Activated CD8-positive, alpha-beta T cell treated with anti-CD3 and anti-CD28 coated beads, Interleukin-2, amount 10 ng/mL, durations not matched to agents 7 days and 5 days (primary cell): Measurements from ENCODE around the gene MOV10. TPM values are rescaled to one million over a fixed set of nuclear protein-coding genes. Genes with fewer than 3 reads are reported as not detected.

Source experiments
- ATAC-seq: fragments of 150-1000 bp; cut with Tn5 transposase; one replicate; pipeline ENCODE4 v1.10.0; 2021; ENCODE audit warnings: moderate library complexity
- CTCF ChIA-PET: fragments of 350-600 bp; sonication (Branson Sonifier 250); formaldehyde crosslinking; loops from one replicate; lab custom pipeline; 2021; ENCODE audit warnings: antibody characterized with exemption; lab: Charles Lee
- POLR2A ChIA-PET: fragments of 350-600 bp; sonication (Branson Sonifier 250); formaldehyde crosslinking; loops from one replicate; lab custom pipeline; 2021; ENCODE audit warnings: antibody characterized with exemption; lab: Charles Lee
- DNase-seq: peaks from one replicate; pipeline ENCODE4 v3.0.0-alpha.2; 2020
- H3K27ac Mint-ChIP-seq: one replicate; pipeline ENCODE4 v1.8.0; 2021; ENCODE audit warnings: mild to moderate bottlenecking, mixed read lengths
- H3K27me3 Mint-ChIP-seq: one replicate; pipeline ENCODE4 v1.8.0; 2021; ENCODE audit warnings: low read depth, mixed read lengths
- H3K36me3 Mint-ChIP-seq: one replicate; pipeline ENCODE4 v1.8.0; 2021; ENCODE audit warnings: low read depth, mixed read lengths
- H3K4me1 Mint-ChIP-seq: one replicate; pipeline ENCODE4 v1.8.0; 2021; ENCODE audit warnings: low read depth, mixed read lengths
- H3K4me3 Mint-ChIP-seq: one replicate; pipeline ENCODE4 v1.8.0; 2021; ENCODE audit warnings: mild to moderate bottlenecking, mixed read lengths
- H3K9me3 Mint-ChIP-seq: one replicate; pipeline ENCODE4 v1.8.0; 2022; ENCODE audit warnings: mixed read lengths; ENCODE audit not compliant: insufficient read depth
- total RNA-seq, 2 experiments: library from RNA; stranded (reverse); gene quantifications; one replicate each; pipeline ENCODE4 v1.2.3, GENCODE V29; 2021

The MOV10 gene
- total RNA-seq, 2 experiments from 2014 or later: 120 TPM

GRCh38 chr1:112707221-112708001, 33.0 kb downstream of the MOV10 start:
- Mint-ChIP-seq H3K4me1 (peaks cover 41% of the 10 kb centered on the region), H3K9me3 (no peaks in the 10 kb centered on the region), H3K4me3 (peak overlapping the region; percentile 72), H3K36me3 (peaks cover 15% of the 10 kb centered on the region), H3K27ac (peak overlapping the region; percentile 30), H3K27me3 (peaks cover 28% of the 10 kb centered on the region)
- CTCF ChIA-PET: interaction anchor here (0.8 to 5.5 kb wide), 16 partner anchors 10 to 366 kb away, joined by 3 to 49 read pairs (median 4); partner anchors contain the start of genes LRIG2 and MOV10
- ATAC-seq (peak; percentile 71), DNase-seq (peak; percentile 72)
- POLR2A ChIA-PET: interaction anchor here (0.6 to 1.4 kb wide), 3 partner anchors 33 to 205 kb away, joined by 4 to 6 read pairs (median 4); partner anchors contain the start of gene MOV10

GRCh38 chr1:112708002-112708448, 33.6 kb downstream of the MOV10 start:
- H3K27ac Mint-ChIP-seq: no peak overlapping the region
- CTCF ChIA-PET: interaction anchor here (0.8 to 5.5 kb wide), 18 partner anchors 9 to 365 kb away, joined by 3 to 49 read pairs (median 4); partner anchors contain the start of genes LRIG2 and MOV10

GRCh38 chr1:112708489-112708888, 34.0 kb downstream of the MOV10 start:
- Mint-ChIP-seq H3K36me3 (peaks cover 5% of the 10 kb centered on the region), H3K4me1 (peaks cover 32% of the 10 kb centered on the region), H3K27me3 (peaks cover 38% of the 10 kb centered on the region), H3K9me3 (no peaks in the 10 kb centered on the region), H3K4me3 (no peak overlapping the region), H3K27ac (no peak overlapping the region)
- CTCF ChIA-PET: interaction anchor here (0.8 to 5.5 kb wide), 18 partner anchors 9 to 364 kb away, joined by 3 to 49 read pairs (median 4); partner anchors contain the start of genes LRIG2 and MOV10
- no peak for DNase-seq
- ATAC-seq: no peak
- POLR2A ChIA-PET: interaction anchor here (1.2 to 1.4 kb wide), 2 partner anchors 34 to 207 kb away, joined by 4 to 6 read pairs; partner anchors contain the start of gene MOV10

More at GRCh38 chr1:112708002-112708448, 33.6 kb downstream of the MOV10 start:
- peaks cover 9% of the 10 kb centered on the region for H3K36me3 Mint-ChIP-seq
- H3K27me3 Mint-ChIP-seq: peaks cover 33% of the 10 kb centered on the region
- ATAC-seq: no peak
- H3K4me1 Mint-ChIP-seq: peaks cover 35% of the 10 kb centered on the region
- no peak for DNase-seq
- POLR2A ChIA-PET: interaction anchor here (1.2 to 1.4 kb wide), 2 partner anchors 33 to 206 kb away, joined by 4 to 6 read pairs; partner anchors contain the start of gene MOV10
- no peaks in the 10 kb centered on the region for H3K9me3 Mint-ChIP-seq
- H3K4me3 Mint-ChIP-seq: peak overlapping the region; percentile 72

GRCh38 chr1:112710159-112710558, 35.7 kb downstream of the MOV10 start:
- Mint-ChIP-seq H3K9me3 (no peaks in the 10 kb centered on the region), H3K27me3 (peaks cover 47% of the 10 kb centered on the region), H3K36me3 (no peaks in the 10 kb centered on the region), H3K4me3 (no peak overlapping the region), H3K4me1 (peaks cover 25% of the 10 kb centered on the region), H3K27ac (no peak overlapping the region)
- ChIA-PET POLR2A (no interaction called here), CTCF (interaction anchor here (0.9 to 5.5 kb wide), 4 partner anchors 94 to 320 kb away, joined by 3 to 49 read pairs (median 6); no protein-coding TSS in a partner anchor)
- DNase-seq: no peak
- no peak for ATAC-seq

- no peak for ATAC-seq
- H3K4me1 Mint-ChIP-seq: peaks cover 23% of the 10 kb centered on the region
- H3K4me3 Mint-ChIP-seq: no peak overlapping the region
- CTCF ChIA-PET: interaction anchor here (0.9 to 5.5 kb wide), 4 partner anchors 93 to 320 kb away, joined by 3 to 49 read pairs (median 6); no protein-coding TSS in a partner anchor
- no peaks in the 10 kb centered on the region for H3K9me3 Mint-ChIP-seq
- POLR2A ChIA-PET: no interaction called here
- H3K27ac Mint-ChIP-seq: no peak overlapping the region
- DNase-seq: no peak
- peaks cover 47% of the 10 kb centered on the region for H3K27me3 Mint-ChIP-seq
- H3K36me3 Mint-ChIP-seq: no peaks in the 10 kb centered on the region
Measured at GRCh38 chr1:112710586-112710985, 36.1 kb downstream of the MOV10 start.

- Mint-ChIP-seq H3K4me1 (peaks cover 24% of the 10 kb centered on the region), H3K36me3 (no peaks in the 10 kb centered on the region), H3K27ac (no peak overlapping the region), H3K9me3 (no peaks in the 10 kb centered on the region), H3K27me3 (peaks cover 47% of the 10 kb centered on the region), H3K4me3 (no peak overlapping the region)
- no peak for DNase-seq
- ChIA-PET POLR2A (no interaction called here), CTCF (interaction anchor here (1.6 to 5.5 kb wide), 3 partner anchors 93 to 320 kb away, joined by 5 to 49 read pairs (median 8); no protein-coding TSS in a partner anchor)
- no peak for ATAC-seq
Measured at GRCh38 chr1:112711041-112711440, 36.6 kb downstream of the MOV10 start.

GRCh38 chr1:112711670-112712069, 37.2 kb downstream of the MOV10 start:
- no peaks in the 10 kb centered on the region for H3K36me3 Mint-ChIP-seq
- peaks cover 47% of the 10 kb centered on the region for H3K27me3 Mint-ChIP-seq
- POLR2A ChIA-PET: no interaction called here
- no peak overlapping the region for H3K27ac Mint-ChIP-seq
- CTCF ChIA-PET: interaction anchor here (1.6 to 5.5 kb wide), 3 partner anchors 92 to 321 kb away, joined by 5 to 49 read pairs (median 8); no protein-coding TSS in a partner anchor
- no peak for ATAC-seq
- DNase-seq: no peak
- H3K4me3 Mint-ChIP-seq: no peak overlapping the region
- no peaks in the 10 kb centered on the region for H3K9me3 Mint-ChIP-seq
- H3K4me1 Mint-ChIP-seq: peaks cover 24% of the 10 kb centered on the region

- Mint-ChIP-seq H3K27me3 (peaks cover 47% of the 10 kb centered on the region), H3K9me3 (no peaks in the 10 kb centered on the region), H3K36me3 (no peaks in the 10 kb centered on the region), H3K4me1 (peaks cover 24% of the 10 kb centered on the region), H3K4me3 (no peak overlapping the region), H3K27ac (no peak overlapping the region)
- CTCF ChIA-PET: interaction anchor here (2.2 kb wide), 1 partner anchor 210 kb away, joined by 8 read pairs; no protein-coding TSS in a partner anchor
- POLR2A ChIA-PET: no interaction called here
- no peak for ATAC-seq
- DNase-seq: no peak
Measured at GRCh38 chr1:112712191-112712590, 37.7 kb downstream of the MOV10 start.

- Mint-ChIP-seq H3K27ac (no peak overlapping the region), H3K36me3 (no peaks in the 10 kb centered on the region), H3K4me3 (no peak overlapping the region), H3K4me1 (peaks cover 26% of the 10 kb centered on the region), H3K9me3 (no peaks in the 10 kb centered on the region), H3K27me3 (peaks cover 43% of the 10 kb centered on the region)
- ChIA-PET POLR2A (no interaction called here), CTCF (interaction anchor here (1.4 kb wide), 1 partner anchor 9 kb away, joined by 3 read pairs; no protein-coding TSS in a partner anchor)
- DNase-seq: no peak
- ATAC-seq: no peak
Measured at GRCh38 chr1:112712701-112713128, 38.3 kb downstream of the MOV10 start.

GRCh38 chr1:112713466-112714312, 39.2 kb downstream of the MOV10 start:
- no peaks in the 10 kb centered on the region for H3K9me3 Mint-ChIP-seq
- DNase-seq (no peak), ATAC-seq (no peak)
- H3K27me3 Mint-ChIP-seq: peaks cover 36% of the 10 kb centered on the region
- H3K27ac Mint-ChIP-seq: no peak overlapping the region
- CTCF ChIA-PET: interaction anchor here (1.4 to 9.8 kb wide), 6 partner anchors 8 to 323 kb away, joined by 3 to 173 read pairs (median 22); partner anchors contain the start of gene MOV10
- no peaks in the 10 kb centered on the region for H3K36me3 Mint-ChIP-seq
- peaks cover 28% of the 10 kb centered on the region for H3K4me1 Mint-ChIP-seq
- POLR2A ChIA-PET: interaction anchor here (0.7 to 2.7 kb wide), 2 partner anchors 93 to 96 kb away, joined by 3 to 10 read pairs; no protein-coding TSS in a partner anchor
- peak overlapping the region; percentile 60 for H3K4me3 Mint-ChIP-seq
